Prostate gland (tissue), 2 donors: ENCODE data around the gene STUM.

Experiments used
- CTCF ChIP-seq, 4 experiments: fragments of 200-600 bp in 2 of 4; fragments of 450-650 bp in 2 of 4; sonication (generic) in 2 of 4; IDR thresholded peaks; 1 replicate in 3 of 4; 2 replicates in 1 of 4; pipeline ENCODE4 v1.5.1; 2016 to 2019; ENCODE audit warnings: antibody characterized with exemption in 4 of 4, mild to moderate bottlenecking in 2 of 4, moderate library complexity in 2 of 4
- POLR2A ChIP-seq: fragments of 450-650 bp; IDR thresholded peaks from one replicate; pipeline ENCODE4 v1.6.1; 2016; ENCODE audit warnings: antibody characterized with exemption, mild to moderate bottlenecking

DNA sequence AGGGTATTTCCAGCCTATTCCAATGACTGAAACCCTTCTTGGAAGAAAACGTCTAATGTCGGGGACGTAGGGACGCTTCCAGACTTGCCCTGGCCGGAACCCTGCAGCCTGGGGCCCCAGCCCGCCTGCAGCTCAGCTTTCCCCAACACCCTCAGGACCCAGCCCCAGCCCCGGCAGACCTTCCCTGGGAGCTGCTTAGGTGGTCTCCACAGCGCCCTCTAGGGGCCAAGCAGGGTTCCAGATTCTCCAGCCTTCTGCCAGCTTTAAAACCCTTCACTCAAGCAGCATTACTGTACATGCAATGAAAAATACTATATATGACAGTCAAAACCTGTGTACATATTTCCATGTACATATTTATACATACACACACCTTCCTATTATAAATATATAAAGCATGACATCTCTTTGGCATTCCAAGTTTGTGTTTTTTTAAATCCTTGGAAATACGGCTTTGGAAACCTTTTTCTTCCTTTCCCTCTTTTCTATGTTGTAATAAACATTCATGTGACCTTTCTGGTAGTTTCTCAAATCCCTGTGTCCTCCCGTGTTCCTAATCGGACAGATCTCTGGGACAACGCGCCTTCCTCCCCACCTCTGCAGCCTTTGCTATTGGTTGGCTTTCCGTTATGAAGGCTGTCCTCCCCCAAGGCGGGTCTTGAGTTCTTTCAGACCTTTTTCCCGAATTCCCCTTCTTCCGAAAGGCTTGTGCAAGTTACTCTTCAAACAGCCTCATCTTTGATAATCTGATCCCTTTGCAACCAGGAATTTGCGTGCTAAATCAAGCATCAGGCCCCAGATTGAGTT lies 60.3 kb downstream of the STUM start:
- TF ChIP-seq POLR2A (no peak), CTCF (IDR thresholded peaks at IDR 0.05) (peak; percentile 35 to 65 (median 62))
